ENCODE results near the gene ADGRV1.
"Not testable (repeated sequence)": the region's sequence is repeated elsewhere in the genome, so short reads cannot be mapped to it uniquely, and the experiment has no call there.

ADGRV1 gene

GRCh38 chr5:90595766-90596165 is 37.2 kb downstream of the ADGRV1 start:
- DNase-seq (ENCODE audit: low read depth): not testable (repeated sequence)

- no peak for DNase-seq (ENCODE audit: low read depth)
These were observed 39.7 kb downstream of the ADGRV1 start for GRCh38 chr5:90598293-90598692.

- not testable (repeated sequence) for DNase-seq (ENCODE audit: low read depth)
These were observed 41.7 kb downstream of the ADGRV1 start for GRCh38 chr5:90600307-90600706.

- no peak for DNase-seq (ENCODE audit: low read depth)
These were observed 42.9 kb downstream of the ADGRV1 start for GRCh38 chr5:90601468-90601867.

- no peak for DNase-seq (ENCODE audit: low read depth)
These were observed 44.1 kb downstream of the ADGRV1 start for GRCh38 chr5:90602681-90603080.

GRCh38 chr5:90606539-90606938 is 47.9 kb downstream of the ADGRV1 start:
- no peak for DNase-seq (ENCODE audit: low read depth)

- no peak for DNase-seq (ENCODE audit: low read depth)
These were observed 54.3 kb downstream of the ADGRV1 start for GRCh38 chr5:90612919-90613318.

- no peak for DNase-seq (ENCODE audit: low read depth)
These were observed 54.9 kb downstream of the ADGRV1 start for GRCh38 chr5:90613459-90613858.

- no peak for DNase-seq (ENCODE audit: low read depth)
These were observed 55.4 kb downstream of the ADGRV1 start for GRCh38 chr5:90613918-90614504.

GRCh38 chr5:90615355-90615754 is 56.8 kb downstream of the ADGRV1 start:
- no peak for DNase-seq (ENCODE audit: low read depth)

GRCh38 chr5:90618071-90618470 is 59.5 kb downstream of the ADGRV1 start:
- no peak for DNase-seq (ENCODE audit: low read depth)

GRCh38 chr5:90619762-90620161 is 61.2 kb downstream of the ADGRV1 start:
- DNase-seq (ENCODE audit: low read depth): not testable (repeated sequence)

- DNase-seq (ENCODE audit: low read depth): no peak
These were observed 63.3 kb downstream of the ADGRV1 start for GRCh38 chr5:90621848-90622247.

- DNase-seq (ENCODE audit: low read depth): no peak
These were observed 67.9 kb downstream of the ADGRV1 start for GRCh38 chr5:90626493-90626892.

- no peak for DNase-seq (ENCODE audit: low read depth)
These were observed 69.9 kb downstream of the ADGRV1 start for GRCh38 chr5:90628492-90628891.

- DNase-seq (ENCODE audit: low read depth): no peak
These were observed 74.2 kb downstream of the ADGRV1 start for GRCh38 chr5:90632791-90633190.

- no peak for DNase-seq (ENCODE audit: low read depth)
These were observed 78.4 kb downstream of the ADGRV1 start for GRCh38 chr5:90636948-90637347.

GRCh38 chr5:90637731-90638130 is 79.1 kb downstream of the ADGRV1 start:
- no peak for DNase-seq (ENCODE audit: low read depth)

GRCh38 chr5:90638878-90639277 is 80.3 kb downstream of the ADGRV1 start:
- no peak for DNase-seq (ENCODE audit: low read depth)

- DNase-seq (ENCODE audit: low read depth): no peak
These were observed 82.0 kb downstream of the ADGRV1 start for GRCh38 chr5:90640484-90641059.

GRCh38 chr5:90641528-90641927 is 82.9 kb downstream of the ADGRV1 start:
- DNase-seq (ENCODE audit: low read depth): no peak

- no peak for DNase-seq (ENCODE audit: low read depth)
These were observed 84.2 kb downstream of the ADGRV1 start for GRCh38 chr5:90642706-90643229.

GRCh38 chr5:90644132-90644531 is 85.5 kb downstream of the ADGRV1 start:
- no peak for DNase-seq (ENCODE audit: low read depth)

- DNase-seq (ENCODE audit: low read depth): no peak
These were observed 86.5 kb downstream of the ADGRV1 start for GRCh38 chr5:90645024-90645610.

Measured in activated T-cell treated with anti-CD3 and anti-CD28 coated beads for 1 hour (primary cell).